GM19023 (cell line): ENCODE measurements around the gene LIMS2.

Experiments
- ATAC-seq: cut with Tn5 transposase; IDR thresholded peaks from one replicate; pipeline ENCODE4 v1.9.1; 2021; ENCODE audit warnings: mild to moderate bottlenecking, moderate library complexity; ENCODE audit not compliant: unreplicated experiment

LIMS2 gene

DNA sequence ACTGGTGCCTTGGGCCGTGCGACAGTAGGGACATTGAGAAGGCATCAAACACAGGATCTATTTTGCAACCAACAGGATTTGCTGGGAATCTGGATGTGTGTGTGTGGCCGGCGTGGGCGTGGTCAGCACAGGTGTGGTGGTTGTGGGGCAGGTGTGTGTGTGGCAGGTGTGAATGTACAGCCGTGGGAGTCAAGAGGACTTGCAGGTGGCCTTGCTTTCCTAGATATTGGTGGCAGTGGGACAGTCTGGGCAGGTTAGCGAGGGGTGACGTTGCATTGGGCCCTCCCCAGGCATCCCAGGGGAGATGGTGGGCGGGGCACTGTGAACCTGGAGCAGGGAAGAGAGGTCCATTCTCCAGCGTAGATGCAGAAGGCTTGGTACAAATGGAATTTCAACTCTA is 3.2 kb upstream of the LIMS2 start:
- no peak for ATAC-seq

DNA sequence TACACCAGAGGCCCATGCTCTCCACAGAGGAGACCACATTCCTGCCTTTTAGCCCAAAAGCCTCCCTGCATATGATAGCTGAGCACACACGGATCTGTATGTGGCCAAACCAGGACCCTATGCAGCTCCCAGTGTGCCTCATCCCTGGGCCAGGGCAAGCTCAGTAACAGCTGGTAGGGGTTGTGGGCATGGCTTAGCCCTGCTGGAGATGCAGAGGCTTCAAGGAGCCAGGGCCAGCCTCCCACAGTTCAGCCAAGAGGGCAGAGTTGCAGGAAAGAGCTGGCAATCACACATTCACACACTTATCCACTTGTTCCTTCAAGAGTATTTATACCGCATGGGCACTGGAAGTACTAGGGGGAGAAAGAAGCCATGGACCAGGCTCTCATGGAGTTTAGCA is 1.6 kb upstream of the LIMS2 start:
- no peak for ATAC-seq

DNA sequence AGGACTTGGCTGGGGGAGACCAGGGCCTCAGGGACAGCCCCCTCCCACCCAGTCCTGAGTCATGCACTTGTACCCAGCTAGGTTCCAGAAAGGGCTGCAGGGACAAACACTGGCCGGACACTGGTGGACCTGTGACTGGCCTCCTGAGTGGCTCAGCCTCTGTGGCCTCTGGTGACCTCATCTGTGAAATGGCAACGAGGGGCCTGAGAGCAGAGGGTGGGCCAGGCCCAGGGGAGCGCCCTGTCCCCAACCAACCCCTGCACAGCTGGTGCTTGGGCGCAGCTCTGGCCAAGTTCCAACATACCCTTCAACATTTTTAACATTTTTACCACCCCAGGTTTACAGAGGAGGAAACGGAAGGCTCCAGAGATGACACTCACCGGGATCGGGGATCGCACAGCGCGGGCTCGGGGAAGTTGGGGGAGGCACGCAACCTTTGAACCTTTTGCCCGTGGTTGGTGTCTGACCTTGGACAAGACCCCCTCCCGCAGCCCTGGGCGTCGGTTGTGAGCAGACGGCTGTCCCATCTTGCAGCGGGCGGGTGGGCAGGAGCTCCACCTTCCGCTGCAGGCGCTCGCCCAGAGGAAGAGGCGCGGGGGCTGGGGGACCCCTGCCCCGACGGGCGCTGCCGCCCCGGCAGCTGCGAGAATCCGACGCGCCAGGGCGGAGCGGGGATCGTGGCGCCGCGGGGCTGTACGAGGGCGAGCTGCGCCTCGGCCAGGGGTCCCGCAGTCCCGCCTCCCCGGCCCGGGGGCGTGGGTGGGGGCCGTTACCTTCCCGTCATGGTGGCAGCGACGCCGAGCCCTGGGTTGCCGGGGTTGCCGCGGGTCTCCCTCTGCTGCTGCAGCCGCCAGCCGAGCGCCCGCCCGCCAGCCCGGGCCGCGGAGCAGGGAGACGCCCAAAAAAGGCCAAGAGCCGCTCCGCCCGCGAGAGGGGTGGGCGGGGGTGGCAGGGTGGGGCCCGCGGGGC is 805 bp downstream of the LIMS2 start:
- ATAC-seq: no peak

DNA sequence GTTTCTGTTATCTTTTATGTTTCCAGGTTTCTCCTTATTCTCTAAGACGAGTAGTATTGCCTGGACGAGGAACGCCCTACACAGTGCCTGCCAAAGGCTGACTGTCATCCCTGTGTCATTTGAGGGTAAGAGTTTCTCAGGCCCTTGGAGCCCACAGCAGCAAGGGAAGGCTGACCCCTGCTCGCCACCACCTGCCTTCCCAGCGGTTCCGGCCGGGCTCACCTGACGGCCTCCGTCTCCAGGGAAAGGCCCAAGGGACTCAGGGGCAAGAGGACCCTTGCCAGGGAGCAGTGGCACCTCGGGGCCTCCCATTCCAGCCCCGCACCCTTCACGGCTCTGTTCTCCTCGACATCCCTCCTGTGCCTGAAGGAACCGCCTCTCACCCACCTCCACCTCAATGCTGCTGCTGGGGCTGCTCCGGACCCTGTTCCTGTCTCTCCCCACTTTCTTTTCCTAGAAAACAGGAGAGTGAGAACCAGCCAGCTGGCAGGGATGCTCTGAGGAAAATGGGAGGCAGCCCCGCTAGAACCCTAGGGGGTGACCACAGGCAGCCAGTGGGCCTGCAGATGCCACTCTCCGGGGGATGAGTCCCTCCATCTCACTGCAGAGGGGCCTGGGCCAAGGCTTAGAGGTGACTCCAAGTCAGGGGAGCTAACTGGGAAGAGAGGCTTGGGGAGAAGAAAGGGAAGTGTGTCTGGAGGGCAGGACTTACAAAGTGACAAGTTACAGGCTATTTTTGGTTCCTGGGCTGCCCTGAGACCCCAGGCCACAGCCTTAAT is 1.9 kb downstream of the LIMS2 start:
- no peak for ATAC-seq

DNA sequence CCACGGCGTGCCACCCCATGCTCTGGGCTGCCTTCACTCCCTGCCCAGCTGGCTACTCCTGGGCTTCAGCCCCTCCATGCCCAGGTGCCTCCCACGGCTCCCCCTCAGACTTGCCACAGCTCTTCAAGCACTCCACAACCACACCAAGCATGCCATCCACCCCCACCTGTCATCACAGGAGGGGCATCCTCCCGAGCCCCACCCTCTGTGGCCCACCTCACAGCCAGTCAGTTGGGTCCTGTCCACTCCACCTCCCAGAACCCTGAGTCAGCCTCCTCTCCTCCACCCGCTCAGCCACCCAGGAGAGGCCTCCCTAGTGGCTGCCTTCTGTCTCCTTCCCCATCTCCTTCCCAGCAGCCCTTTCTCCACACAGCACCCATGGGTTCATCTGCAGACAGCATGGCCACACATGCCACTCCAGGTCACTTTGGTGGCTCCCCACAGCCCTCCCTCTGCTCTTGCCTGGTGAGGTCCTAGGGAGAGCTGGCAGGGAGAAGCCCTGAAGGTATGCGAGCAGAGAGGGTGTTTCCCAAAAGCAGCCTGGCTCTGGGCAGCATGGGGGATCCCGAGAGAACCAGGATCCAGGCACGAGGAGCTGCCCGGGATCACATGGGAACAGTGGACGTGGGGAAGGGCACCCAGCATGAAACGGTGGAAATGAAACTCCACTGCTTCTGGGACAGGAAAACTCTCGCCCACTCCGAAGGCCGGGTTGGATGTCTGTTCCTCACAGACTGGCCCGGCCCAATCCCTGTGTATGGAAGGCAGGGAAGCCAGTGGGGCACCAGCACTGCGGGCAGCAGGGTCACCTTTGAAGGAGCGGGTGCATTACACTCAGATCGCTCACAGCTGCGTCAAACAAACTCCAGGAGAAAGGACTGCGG is 2.7 kb downstream of the LIMS2 start:
- ATAC-seq: no peak

DNA sequence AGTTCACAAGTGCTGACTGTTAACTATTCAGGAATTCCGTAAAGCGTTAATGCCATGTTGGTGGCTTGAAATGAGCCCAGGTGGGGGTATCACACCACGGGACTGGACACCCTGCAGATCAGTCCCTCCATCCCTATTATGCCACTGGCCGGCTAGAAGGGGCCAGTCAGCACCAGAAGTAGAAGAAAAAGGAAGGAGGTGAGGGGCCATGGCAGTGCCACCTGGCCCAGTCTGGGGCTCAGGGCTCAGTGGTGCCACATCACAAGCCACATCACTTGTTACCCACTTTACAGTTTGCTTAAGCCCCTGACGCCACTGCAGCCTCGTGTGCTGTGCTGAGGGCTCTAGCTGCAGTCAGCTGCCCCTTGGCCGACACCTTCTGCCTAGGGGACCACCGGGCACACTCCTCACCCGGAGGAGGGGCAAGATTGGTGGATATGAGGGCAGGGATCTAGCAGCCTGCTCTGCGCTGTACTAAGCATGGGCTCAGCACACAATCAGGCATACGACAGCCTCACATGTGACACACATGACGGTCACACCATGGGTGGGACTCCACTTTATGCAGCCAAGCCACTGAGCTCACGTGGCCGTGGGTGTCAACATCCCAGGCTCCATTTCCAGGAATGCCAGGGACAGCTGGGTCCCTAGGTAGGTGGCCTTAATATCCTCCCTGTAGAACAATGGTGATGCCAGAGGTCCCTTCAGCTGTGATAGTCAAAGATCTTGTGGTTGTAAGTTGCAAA is 3.6 kb downstream of the LIMS2 start:
- ATAC-seq: no peak

DNA sequence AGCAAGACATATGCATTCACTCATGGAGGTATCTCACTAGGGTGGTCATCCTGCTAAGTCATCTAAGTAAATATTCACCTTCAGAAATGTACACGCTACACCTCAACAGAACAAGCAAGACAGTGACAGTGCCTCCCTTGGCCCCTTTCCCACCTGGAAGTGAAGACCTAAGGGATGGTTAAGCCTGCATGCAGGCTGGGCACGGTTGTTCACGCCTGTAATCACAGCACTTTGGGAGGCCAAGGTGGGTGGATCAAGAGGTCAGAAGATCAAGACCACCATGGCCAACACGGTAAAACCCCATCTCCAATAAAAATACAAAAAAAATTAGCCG is 4.4 kb downstream of the LIMS2 start:
- ATAC-seq: no peak

DNA sequence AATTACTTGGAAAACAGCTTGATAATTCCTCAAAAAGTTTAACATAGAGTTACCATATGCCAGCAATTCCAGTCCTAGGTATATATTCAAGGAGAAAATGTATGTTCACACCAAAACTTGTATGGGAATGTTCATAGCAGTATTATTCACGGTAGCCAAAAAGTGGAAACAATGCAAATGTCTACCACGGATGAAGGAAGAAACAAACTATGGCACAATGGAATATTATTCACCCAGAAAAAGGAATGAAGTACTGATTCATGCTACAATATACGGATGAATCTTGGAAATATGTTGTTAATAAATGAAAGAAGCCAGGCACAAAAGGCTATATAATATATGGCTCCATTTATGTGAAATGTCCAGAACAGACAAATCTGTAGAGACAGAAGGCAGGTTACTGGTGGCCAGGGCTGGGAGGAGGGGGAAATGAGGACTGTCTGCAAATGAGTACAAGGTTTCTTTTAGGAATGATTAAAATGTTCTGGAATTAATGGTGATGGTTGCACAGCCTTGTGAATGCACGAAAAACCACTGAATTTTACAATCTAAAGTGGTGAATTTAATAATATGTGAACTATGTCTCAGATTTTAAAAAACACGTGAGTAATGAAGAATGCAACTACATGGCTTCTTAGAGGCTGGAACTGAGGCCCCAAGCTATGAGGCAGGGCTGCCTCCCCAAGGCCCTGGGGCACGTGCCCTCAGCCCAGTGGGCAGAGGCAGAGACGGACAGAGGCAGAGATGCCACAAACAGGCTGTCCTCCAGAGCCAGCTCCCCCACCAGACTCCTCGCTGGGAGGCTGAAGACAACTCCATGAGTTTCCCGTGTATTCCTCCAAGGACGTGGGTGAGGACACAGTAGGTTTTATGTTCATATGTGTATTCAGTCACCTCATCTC is 5.0 kb downstream of the LIMS2 start:
- no peak for ATAC-seq

DNA sequence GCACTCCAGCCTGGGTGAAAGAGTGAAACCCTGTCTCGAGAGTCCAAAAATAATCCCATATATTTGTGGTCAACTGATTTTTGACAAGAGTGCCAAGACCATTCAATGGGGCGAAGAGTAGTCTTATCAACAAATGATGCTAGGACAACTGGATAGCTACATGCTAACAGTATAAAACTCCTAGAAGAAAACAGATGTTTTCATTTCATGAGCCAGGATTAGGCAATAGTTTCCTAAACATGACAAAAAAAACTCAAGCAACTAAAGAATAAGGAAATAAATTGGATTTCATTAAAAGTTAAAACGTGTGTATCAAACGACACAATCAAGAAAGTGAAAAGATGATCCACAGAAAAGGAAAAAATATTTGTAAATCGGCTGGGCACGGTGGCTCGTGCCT is 6.3 kb downstream of the LIMS2 start:
- ATAC-seq: no peak

DNA sequence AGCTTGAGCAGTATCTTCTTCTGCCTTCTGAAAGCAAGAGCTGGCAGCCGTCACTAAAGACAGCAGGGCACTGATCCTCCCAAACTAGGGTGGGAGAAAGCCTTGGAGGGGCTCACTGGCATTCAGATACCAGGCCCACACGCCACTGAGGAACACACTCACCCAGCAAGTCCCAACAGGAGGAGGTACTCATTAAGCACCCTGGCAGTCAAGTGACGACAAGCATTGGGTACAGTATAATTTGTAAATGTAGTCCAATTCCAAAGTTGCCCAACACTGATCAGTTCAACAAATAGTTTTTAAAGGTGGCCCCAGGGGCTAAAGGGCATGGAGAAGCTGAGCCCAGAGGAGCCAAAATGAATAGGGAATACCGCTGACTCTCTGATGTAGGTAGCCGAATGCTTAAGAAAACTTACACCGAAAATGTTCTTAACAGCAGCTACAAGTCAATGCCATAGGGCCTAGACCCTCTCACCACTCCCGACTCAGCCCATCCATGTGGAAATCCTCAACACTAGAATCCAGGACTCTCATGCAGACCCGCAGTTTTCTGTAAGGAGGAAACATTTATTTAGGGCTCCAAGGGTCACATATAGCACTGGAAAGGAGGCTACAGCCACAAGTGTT is 9.9 kb downstream of the LIMS2 start:
- no peak for ATAC-seq

DNA sequence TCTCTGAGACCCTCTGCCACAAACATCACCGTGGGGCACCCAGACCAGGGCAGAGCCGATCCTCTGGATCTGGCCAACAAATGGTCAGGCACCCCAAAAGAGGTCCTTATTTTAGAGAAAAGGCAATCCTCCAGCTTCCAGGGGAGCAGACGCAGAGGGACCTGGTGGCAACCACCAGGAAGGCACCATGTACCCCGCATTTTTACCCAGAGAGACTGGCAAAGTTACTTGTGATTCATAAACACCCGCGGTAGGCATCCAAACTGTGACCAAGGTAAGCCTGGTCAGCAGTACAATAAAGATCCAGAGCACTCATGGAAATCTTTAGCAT is 10.5 kb downstream of the LIMS2 start:
- ATAC-seq: no peak

DNA sequence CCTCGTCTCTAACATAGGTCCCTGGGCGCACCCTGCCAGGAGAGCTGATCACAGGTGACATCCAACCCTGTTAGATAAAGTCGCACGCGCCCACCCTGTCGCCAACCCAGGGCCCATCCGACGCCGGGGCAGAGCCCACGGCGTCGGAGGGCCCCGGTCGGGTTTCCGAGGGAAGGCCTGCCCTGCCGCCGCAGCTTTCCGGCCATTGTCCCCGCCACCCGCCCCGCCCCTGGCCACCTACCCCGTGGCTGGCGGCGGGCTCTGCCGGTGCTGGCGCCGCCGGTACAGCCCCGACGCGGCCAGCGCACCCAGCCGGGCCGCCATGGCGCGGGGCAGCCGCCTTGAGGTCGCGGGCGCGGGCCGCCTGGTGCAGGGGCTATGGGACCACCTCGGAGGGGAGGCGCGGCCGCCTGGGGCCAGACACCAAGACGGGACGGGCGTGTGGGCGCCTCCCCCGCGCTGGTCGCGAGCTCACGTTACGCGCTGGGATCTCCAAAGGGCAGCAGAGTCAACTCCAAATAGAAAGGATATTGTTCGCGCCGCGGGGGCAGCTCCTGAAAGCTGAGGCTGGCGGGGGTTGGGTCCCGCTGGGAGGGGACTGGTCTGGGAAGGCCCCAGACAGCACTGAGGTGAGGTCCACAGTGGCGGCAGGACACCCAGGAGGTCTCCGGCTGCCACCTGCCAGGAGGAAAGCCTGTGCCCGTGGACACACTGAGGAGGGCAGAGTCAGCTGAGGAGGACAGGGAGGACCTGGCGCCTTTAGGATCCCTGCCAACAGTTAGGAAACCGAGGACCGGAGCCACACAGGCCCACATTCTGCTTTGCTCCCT is 11.1 kb downstream of the LIMS2 start:
- ATAC-seq: no peak

DNA sequence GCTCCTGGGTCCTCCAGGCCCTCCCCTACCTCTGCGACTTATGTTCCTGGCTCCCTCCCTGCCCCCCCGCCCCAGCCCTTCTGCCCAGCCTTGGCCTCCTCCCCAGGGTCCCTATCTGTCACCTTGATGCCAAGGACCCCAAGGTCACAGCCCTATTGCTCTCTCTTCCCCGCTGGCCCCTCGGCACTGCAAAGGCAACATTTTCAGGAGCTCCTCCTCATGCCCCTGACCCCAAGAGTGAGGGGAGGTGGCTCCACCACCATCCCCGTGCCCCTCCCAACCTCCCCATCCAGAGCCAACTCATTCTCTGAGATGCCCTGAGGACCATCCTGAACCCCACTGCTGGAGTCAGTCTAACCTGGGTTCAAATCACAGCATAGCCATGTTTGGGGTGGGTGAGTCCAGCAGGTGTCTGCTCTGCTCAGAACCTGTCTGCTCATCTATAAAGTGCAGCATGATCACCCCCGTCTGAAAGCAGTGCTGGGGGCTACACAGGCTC is 11.7 kb downstream of the LIMS2 start:
- no peak for ATAC-seq

DNA sequence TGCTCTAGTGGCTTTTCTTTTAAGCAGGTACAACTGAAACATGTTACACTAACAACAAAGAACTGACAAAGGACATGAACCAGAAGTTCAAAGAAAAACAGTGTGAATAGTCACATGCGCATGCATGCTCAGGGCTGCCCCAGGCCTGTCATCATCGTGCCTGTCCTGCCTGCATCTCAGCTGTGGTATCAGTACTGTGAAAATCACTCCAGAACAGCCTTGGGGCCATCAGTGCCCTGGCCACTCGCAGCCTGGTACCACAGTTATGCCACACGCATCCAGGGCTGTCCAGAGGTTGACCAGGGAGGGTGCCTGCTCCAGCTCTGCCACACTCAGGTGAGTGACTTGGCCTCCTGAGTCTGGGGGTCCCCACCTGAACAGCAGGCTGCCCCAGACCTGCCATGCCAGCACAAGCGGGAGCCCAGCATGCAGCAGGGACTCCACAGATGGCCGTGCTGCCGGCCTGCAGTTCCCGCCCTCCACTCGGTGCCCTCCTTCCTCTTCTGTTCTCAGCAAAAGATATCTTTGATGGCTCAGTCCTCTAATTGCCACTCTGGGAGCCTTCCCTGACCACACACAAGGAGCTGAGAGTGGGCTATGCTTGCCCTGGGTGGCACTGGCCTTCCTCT is 12.3 kb downstream of the LIMS2 start:
- no peak for ATAC-seq

DNA sequence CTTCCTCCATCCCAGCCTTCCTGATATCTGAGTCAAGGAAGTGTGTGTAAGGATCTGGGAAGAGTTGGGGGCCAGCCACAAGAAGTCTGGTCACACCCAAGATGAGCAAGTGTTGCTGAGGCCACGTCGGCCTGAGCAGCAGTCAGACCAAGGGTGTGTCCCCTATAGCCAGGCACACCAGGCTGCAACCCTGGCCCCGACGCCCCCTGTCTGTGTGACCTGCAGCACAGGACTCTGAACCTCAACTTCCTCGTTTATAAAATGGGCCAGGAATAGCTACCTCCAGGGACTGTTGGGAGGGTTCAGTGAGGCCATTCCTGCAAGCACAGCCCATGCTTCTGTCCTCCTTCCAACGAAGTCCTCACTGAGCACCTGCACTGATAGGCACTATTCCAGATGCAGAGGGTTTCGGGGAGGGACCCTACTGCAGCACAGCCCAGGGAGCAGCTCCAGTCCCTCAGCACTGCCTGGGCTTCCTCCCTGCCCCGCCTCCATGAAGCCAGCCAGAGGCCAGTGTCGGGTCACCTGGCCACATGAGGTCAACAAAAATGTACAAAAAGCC is 13.3 kb downstream of the LIMS2 start:
- no peak for ATAC-seq

DNA sequence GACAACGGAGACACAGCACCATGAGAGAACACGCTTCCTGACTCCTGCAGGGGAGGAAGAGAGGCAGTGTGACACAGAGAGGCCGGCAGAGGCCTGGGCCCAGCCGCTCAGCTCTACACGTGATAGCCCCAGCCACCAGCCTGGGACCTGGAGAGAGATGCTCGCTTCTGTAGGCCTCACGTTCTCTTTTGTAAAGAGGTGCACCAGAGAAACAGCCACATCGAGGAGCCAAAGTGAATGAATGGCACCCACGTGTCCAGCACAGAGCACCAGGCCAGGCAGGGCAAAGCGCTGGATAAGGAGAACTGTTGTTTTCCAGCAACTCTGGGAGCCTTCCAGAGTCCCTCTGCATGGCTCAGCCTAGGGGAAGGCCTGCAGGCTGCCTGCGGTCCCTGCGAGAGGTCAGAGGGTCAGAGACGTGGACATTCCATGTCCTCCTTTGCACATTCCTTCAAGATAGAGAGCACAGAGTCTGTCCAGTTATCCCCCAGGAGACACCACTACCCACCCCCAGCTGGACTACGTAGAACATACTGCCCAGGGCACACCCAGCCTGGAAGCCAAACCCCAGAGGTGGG is 14.2 kb downstream of the LIMS2 start:
- ATAC-seq: no peak

DNA sequence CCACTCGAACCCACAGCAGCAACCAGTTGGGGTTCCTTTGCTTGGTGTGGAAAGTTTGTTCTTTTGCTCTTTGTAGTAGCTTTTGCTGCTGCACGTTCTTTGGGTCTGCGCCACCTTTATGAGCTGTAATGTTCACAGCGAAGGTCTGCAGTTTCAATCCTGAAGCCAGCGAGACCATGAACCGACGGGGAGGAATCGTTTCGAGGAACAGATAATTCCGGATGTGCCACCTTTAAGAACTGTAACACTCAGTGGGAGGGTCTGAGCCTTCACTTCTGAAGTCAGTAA is 15.1 kb downstream of the LIMS2 start:
- ATAC-seq: no peak
